Gastrocnemius medialis (tissue), 4 donors: ENCODE data around the gene WNT3A.

Experiments
- CTCF ChIP-seq, 5 experiments: fragments of 450-650 bp in 3 of 5; fragments of 200-600 bp in 2 of 5; sonication (generic) in 2 of 5; IDR thresholded peaks in 4 of 5; conservative IDR thresholded peaks in 1 of 5; 1 replicate in 4 of 5; 2 replicates in 1 of 5; pipeline ENCODE4 v1.5.1; 2016 to 2019; ENCODE audit warnings: antibody characterized with exemption in 5 of 5, mild to moderate bottlenecking in 3 of 5, moderate library complexity in 3 of 5
- POLR2A ChIP-seq, 2 donors: fragments of 450-650 bp; IDR thresholded peaks; one replicate each; pipeline ENCODE4 v1.6.1; 2017; ENCODE audit warnings: antibody characterized with exemption in 2 of 2, mild to moderate bottlenecking in 2 of 2, moderate library complexity in 2 of 2

- TF ChIP-seq POLR2A (IDR thresholded peaks at IDR 0.05) = no peak
- TF ChIP-seq CTCF (IDR thresholded peaks at IDR 0.05 in 4 of 5, conservative IDR thresholded peaks at IDR 0.05 in 1 of 5) = no peak
Observed at GRCh38 chr1:228059634-228060457, 53.0 kb downstream of the WNT3A start.
